ENCODE results near the gene TRANK1.
"Not testable (repeated sequence)": the region's sequence is repeated elsewhere in the genome, so short reads cannot be mapped to it uniquely, and the experiment has no call there.

Gene TRANK1

DNA sequence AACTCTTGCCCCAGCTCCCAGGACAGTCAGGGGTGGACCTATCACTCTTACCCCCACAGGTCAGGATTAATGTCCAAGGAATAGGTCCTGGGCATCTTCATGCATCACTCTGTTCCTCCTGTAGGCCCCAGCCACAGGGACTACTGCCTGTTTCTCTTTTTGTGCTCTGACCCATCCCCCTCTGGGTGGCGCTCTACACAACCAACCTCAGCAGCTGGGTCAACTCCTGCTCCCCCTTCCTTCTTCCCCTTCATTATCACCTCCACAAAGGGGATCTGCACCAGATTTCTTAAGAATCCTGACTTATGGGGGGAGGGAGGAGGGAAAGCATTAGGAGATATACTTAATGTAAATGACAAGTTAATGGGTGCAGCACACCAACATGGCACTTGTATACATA is 12.2 kb upstream of the TRANK1 start:
- peak in 1 of 3 donors; percentile 15 for DNase-seq

DNA sequence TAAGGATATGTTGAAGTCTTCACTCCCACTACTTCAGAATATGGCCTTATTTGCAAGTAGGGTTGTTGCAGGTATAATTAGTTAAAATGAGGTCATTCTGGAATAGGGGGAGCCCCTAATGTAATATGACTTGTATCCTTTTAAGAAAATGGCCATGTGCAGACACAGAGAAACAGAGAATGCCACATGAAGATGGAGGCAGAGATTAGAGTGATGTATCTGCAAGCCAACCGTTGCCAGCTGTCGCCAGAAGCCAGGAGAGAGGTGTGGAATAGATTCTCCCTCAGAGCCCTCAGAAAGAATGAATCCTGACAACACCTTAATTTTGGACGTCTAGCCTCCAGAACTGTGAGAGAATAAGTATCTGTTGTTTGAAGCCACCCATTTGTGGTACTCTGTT is 11.3 kb upstream of the TRANK1 start:
- no peak for DNase-seq

DNA sequence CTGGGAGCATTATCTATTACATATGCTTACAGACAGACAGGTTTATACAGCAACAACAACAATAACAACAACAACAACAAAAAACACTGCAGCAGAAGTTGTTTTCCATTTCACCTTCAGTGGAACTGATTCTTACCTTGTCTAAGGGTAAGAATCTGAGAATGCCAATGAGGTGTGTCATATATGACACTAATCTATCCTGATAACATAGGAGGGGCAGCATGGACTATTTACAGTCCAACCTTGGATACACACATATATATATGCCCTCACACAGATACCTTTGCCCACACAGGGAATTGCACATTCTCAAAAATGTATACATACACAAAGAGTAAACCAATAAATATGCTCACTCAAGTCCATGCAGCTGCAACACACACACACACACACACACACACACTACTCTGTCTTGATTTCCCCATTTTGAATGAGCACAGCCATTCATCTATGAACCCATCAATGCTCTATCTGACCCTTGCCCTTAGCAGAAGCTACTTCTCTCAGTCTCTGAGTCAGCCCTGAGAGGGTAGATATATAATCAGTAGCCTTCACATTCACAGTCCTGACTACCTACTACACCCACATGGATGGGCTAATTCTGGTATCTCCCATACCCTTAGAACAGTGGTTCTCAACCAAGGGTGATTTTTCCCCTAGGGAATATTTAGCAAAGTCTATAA is 9.7 kb upstream of the TRANK1 start:
- DNase-seq = peak; percentile 77 to 88 (median 79)

DNA sequence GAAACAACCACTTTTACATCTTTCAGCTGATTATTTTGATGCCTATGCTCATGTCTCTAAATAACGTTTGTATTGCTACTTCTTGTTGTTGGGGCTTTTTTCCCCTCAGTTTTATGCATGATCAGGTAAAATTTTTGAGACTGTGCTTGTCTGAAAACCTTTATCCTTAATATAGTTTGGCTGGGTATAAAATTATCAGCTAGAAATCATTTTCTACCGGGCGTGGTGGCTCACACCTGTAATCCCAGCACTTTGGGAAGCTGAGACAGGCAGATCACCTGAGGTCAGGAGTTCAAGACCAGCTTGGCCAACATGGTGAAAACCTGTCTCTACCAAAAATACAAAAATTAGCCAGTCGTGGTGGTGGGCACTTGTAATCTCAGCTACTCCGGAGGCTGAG is 3.0 kb upstream of the TRANK1 start:
- DNase-seq = not testable (repeated sequence)

DNA sequence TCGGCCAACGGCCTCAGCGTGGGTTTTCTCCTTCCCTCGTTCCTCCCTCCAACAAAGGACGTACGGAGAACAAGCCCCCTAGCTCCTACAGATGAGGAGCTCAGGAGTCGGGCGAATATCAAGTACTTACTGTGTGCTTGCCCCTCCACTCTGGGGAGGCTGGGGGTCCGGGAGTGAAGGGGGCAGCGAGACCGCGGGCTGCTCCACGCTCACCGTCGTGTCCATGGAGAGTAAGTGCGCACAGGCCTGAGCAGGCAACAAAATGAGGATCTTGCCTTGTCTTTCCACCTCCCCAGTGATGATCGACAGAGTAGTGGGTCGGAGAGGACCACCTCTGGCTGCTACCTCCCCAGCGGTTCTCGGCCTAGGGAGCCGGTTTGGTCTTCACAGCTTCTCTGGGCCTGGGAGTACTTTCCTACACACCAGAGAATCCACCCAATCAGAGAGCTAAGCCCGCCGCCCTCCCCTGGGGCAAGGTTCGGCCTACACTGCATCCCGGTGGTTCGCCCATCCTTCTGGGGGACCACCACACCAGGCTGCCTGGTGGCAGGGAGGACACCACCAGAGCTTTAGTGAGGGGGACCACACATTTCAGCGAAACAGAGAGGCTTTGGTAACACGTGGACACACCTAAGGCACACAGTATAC is 603 bp upstream of the TRANK1 start:
- no peak for DNase-seq

DNA sequence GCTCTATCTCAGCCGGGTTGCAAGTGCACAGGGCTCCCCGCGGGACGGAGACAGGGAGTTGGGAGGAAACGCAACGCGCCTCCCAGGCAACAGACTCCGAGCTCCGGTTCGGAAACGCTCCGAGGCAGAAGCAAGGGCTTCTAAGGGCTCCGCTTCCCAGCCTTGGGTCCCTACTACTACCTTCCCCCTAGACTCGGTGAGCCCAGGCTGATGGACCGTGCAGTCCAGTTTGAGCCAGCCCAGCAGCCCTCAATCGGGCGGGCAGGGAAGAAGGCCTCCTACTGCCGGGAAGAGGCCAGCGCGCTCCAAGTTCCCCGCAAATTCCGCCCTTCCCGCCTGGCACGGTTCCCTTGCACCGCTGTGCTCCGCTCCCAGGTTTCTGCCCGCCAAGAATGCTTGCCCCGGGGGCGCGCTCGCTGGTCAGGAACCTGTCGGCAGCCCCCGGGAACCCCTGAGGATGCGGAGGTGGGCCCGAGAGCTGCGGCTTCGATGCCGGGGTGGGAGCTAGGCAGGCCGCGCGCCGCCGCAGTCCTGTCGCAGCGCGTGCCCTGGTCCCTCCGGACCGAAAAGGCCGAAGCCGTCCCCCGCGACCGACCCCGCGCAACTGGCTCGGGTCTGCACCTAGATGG is 728 bp downstream of the TRANK1 start:
- DNase-seq = peak; percentile 39 to 69 (median 52)

DNA sequence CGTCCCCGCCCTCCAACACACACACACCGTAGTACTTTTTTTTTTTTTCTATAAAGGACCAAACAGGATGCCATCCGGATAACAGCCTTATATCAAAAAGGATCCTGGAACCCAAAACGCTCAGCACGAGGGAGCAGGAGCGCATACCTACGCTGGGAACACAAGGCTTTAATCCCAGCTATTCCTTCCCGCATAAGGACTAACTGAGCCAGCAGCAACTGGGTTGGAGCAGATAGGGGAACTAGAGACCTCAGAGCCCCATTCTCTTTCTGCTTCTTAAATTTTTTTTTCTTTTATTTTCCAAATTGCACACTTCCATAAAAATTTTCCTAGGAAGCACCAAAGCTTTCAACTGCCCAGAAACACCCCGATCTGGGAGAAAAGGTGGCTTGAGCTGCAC is 1.3 kb downstream of the TRANK1 start:
- peak in 1 of 3 donors; percentile 15 for DNase-seq

DNA sequence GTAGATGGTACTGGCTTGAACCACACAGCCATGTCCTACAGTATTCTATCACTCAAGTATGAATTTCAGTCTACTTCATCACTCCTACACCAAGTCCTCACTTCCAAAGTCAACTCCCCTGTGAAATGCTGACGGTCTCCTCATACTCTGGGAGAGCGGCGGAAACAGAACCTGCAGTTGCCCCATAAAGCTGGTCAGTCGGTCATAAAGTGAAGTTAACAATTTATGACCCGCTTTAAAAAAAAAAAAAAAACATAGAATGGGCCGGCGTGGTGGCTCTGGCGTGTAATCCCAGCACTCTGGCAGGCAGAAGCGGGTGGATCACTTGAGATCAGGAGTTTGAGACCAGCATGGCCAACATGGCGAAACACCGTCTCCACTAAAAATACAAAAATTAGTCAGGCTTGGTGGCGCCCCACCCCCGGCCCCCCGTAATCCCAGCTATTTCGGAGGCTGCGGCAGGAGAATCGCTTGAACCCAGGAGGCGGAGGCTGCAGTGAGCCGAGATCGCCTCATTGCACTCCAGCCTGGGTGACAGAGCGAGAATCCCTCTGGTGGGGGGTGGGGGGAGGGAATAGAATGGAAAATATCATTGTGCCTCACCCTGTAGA is 2.1 kb downstream of the TRANK1 start:
- no peak for DNase-seq

DNA sequence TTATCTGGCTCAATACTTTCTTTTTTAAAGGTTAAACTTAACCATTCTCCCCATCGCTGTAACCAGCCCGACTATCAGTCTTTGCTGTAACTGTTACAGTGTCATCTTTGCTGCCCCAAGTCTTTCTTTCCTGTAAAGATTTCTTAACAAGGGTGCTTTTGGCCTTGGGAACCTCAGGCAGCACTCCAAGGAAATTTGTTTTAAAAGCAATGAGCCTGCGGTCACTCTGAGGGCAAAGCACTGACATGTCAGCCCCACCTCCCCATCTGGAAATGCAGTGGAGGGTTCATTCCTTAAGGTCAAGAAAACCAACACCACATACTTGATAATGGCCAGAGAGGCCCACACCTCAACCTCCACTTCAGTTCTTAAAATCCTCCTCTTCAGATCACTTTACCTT is 3.2 kb downstream of the TRANK1 start:
- DNase-seq = no peak

DNA sequence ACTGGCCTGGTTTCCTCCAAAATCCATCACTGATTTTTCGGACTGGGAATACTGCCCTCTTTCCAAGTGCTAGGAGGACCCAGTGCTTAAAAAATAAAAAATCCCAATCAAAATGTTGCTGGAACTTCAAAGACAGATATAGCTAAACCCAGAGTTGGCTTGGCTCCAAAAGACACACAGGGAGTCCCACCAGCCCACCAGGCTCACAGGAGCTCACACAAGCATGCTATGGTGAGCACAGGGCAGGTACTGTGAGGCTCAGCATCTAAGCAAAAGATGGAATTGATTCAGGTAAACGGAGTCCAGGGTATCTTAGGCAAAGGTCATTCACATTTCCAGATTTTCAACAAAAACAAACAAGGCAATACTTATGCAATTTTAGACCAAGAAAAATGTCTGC is 3.7 kb downstream of the TRANK1 start:
- no peak for DNase-seq

DNA sequence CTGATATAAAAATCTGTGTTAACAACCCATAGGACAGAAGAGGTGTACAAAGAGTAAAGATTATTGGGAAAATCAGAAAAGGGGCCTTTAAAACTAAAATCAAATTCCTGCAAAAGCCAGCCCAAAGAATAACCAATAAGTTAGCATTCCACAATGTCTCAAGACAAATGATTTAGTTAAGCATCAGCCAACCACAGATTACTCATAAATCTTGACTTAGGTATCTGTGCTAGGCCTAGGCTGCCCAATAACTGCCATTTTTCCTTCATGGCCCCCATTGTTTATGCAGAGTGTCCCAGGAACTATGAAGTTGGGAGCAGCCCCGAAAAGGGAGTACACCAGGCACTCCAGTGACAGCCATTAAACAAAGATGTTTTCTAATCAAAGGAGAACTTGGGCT is 7.4 kb downstream of the TRANK1 start:
- DNase-seq = no peak

DNA sequence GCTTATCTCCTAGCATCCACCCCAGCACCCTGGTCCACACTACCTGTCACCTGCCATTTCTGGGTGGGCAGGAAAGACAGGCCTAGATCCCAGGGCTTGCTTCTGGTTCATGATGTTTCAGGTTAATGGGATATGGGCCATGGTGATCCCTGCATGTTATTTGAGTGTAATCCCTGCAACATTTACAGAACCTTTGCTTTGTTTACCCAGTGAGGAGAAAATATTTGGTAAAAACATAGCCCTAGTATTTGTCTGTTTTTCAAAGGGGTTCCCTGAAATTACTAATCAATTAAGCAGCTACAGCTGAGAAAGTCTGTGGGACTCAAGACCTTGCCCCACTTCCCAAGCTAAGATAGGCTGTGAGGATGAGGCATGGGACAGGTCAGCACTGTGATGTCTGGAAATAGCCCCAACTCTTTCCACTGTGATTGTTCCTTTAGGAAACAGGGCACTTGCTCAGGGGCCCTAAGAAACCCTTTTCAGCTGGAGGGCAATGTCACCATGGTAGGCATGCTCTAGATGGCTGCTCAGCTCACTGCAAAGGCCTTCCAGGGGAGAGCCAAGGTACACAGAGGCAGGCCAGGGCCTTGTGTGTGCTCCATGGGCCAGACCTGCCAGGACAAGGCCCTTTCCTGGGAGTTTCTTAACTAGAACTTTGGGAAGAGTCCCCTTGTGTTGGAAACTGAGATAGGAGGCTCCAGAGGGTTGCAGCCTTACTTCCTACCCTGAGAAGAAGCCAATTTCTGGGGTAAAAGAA is 11.1 kb downstream of the TRANK1 start:
- no peak for DNase-seq

DNA sequence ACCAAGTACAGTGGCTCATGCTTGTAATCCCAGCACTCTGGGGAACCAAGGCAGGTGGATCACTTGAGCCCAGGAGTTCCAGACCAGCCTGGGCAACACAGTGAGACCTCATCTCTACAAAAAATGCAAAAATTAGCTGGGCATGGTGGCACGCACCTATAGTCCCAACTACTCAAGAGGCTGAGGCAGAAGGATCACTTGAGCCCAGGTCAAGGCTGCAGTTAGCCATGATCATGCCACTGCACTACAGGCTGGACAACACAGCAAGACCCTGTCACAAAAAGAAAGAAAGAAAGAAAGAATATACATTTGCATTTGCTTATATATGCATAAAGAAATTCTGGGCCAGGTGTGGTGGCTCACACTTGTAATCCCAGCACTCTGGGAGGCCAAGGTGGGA is 13.4 kb downstream of the TRANK1 start:
- DNase-seq = not testable (repeated sequence)

DNA sequence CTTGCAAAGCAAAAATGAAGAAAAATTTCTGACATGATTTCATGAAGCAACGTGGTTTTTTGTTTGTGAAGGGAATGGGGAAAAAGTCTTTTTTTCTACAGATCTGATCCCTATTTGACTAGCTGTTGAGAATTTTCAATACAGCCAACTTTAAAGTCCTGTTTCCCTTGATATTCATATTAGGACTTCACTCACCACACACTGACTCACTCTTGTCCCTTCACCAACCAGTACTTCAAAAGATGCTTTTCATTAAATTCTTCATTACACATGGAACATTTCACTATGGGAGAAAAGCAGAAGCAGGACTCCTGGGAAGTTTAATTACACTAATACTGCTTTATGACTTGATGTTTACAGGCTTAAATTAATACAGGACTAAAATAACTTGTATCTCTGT is 16.6 kb downstream of the TRANK1 start:
- no peak for DNase-seq

DNA sequence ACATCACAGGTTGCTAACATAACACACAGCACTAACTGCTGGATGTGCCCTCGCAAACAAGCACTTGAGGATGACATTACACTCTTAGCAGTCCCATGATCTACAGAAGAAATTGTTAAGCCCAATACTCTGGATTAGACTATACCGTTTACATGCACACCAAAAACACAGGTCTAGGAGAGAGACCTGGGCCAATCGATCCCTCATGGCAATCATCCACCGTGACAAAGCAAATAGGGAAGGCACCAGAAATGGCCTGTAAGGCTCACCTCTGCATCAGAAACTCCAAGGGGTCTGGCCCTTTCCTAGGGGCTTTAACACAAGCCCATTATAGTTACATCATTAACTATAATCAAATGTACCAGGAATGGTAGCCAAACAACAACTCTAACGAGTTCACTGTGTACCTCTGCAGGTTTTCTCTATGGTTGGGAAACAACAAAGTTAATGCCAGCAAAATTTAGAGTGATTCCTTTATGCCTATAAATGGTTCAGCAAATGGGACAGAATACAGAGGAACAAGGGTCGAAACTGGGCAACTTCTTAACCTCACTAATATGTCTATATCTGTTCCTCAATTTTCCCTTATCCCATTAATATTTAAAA is 18.5 kb downstream of the TRANK1 start:
- no peak for DNase-seq

DNA sequence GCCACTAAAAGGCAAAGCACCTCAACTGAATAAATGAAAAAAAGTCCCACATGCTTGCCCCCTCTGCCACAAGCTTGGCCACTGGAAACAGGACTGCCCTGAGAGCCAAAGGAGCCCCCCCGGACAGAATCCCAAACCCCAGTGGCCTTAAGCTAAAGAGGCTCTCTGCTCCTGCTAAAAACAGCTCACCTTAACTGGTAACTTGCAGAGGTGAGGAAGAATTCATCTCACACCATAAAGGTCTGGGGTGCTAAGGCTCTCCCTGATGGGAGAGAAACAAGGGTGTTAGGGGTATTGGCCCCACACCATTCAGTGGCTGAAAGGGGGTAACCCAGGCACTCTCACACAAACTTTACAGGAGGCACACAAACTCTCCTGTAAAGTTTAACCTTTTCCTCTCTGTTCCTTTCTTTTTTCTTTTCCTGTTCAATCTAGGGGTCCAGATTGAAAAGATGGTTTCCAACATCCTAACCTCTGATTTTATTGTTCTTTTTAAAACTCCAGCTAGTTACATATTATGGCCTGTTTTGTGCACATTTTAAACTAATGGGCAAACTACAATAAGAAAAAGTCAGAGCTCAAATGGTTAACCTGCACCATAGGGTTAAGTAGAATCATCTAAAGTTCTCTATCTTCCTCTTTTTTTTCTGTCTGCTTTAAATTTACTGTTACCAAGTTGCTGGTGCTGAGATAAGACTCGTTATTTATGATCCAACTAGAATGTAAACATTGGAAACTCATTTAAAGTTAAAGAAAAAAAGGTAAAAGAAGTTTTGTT is 19.9 kb downstream of the TRANK1 start:
- DNase-seq = no peak

DNA sequence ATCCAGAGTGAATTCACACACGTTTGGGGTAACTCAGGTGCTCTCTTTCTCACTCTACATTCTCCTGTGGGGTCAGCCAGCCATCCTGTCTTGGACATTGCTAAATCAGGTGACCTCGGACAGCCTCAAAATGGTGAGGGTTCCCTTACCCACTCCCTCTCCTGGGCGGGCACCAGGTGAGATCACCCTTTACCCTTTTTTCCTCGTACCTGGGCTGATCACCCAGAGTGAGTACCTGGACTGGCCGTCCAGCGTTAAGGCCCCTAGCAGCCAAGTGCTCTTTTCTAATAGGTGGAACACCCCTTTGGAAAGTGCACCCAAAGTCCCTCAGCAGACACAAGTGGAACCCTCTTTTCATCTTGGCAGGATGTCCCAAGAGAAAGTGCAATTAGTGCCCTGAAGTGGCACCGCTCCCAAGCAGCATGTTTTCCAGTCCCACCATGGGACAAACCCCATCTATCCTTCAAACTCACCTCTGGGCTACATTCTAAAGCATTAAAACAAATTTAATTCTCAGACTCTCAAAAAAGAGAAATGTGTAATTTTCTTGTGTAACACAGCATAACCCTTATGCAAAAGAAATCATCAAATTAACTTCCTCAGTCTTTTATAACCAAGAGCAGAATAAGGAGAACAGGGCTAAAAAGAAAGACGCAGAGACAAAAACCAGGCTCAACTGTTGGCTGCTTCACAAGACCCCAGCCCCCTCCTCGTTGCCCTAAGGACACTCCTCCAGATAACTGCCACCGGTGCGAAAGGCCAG is 20.7 kb downstream of the TRANK1 start:
- peak in 1 of 3 donors; percentile 24 for DNase-seq

DNA sequence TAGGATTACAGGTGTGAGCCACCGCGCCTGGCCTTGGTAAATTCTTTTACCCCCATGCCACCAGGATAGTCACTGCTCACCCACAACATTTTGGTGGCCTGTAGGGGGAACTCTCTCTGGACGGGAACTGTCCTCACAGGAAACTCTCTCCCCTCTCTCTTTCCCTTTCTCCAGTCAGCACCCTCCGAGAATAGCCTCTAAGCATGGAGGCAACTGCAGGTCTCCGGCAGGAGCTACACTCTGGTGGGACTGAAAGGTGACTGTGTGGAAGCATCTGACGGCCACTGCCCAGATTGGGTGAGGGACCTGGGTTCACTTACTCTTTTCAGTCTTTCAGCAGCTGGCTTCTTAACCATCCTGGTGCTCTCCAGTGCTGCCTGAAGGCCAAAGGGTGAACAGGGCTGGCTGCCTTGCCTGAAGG is 21.3 kb downstream of the TRANK1 start:
- DNase-seq = peak in 2 of 3 donors; percentile 23 to 44

DNA sequence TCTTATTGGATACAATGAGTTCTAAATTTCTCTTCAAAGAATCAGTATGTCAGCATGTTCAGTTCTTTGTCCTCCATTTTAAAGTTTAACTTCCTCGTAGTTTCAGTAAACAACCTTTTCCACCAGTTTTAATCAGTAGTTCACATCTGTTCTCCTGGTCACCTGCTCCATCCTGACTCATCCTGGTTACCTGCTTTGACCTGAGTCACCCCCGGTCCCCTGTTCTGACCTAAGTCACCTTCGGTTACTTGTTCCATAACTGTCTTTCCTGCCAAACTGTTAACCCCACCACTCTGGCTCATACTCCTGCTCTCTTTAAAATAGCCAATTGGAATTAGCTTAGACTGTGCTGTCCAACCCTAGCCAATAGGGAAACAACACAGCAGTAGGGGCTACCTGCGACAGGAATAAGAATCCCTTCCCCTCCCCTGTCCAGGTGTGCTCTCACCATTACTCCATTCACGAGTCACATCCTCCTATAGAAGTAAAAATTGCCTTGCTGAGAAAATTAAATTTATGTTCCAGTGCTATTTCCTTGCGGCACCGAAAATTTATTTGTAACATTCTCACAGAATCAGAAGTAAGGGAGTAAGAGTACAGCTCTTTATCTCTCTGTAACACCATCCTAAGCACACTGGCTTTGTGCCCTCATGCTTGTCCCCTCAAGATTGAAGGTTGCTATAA is 23.8 kb downstream of the TRANK1 start:
- DNase-seq = no peak

DNA sequence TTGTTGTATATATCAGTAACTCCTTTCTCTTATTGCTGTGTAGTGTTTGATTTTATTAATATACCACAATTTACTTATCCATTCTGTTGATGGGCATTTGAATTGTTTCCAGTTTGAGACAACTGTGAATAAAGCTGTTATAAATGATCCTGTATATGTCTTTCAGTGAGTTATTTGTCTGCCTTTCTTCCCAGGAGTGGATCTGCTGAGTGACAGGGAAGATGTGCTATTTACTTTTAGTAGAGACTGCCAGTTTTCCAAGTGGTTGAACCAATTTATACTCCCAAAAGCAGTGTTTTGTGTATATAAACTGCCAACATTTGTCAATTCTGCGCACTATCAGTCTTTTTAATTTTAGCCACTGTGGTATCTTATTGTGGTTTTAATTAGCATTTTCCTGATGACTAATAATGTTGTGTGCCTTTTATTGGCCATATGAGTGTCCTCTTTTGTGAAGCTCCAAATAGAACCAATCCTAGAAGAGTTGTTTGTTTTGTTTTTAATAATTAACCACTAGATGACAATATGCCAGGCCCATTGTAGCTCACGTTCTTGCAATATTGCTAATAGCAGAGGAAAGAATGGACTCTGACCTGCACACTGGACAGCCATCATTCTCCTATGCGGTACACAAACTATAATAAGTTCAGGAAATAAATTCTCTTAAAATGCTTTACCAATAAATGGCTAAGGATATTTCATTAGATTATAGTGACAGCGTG is 25.3 kb downstream of the TRANK1 start:
- DNase-seq = no peak
